Measurements from ENCODE around the gene LYST. TPM values are rescaled to one million over a fixed set of nuclear protein-coding genes. Genes with fewer than 3 reads are reported as not detected.

Gene LYST
- total and polyA plus RNA-seq, 2 of the 8 experiments (the other 6 are each of a cell fraction or from before 2014, with no cell fraction given) = 0.29 to 0.58 TPM

DNA sequence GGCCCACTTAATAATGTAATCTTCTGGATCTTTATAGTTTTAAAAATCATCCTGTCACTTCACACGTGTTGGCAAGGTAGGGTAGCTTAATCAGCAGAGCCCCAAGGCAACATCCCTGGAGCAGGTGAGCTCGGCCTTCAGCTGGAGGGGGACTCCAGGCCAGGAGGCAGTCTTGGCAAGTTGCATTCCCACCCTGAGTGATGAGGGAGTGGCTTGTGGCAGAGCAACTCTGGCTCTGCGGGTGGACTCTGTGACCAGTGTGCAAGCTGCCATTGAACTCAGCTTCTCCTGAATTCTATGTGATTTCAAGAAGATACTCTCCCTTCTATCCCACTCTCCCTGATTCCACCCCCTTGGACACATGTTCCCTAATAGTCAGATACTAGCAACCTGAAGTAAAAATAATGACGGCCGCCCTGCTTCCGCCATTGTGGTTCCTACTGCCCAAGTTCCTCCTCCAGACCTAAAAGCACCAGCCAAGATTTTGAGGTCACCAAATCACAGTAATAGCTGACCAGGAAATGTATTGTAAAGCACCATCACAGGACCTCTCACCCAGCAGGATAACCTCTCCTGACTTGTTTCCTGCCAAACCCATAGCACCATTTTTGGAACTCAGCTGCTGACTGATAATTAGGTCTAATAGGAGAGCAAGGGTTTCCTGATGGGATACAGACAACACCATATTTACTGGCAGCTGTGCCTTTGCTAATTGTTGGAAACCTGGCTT lies 11.5 kb upstream of the LYST start:
- Histone ChIP-seq H2BK12ac (ENCODE audit: low read depth, low read length) (no peak overlapping the region), H2AFZ (ENCODE audit: low read length) (no peak overlapping the region), H4K20me1 (replicated peaks in 1 of 2; ENCODE audit: control insufficient read depth in 1 of 2, insufficient read depth in 2 of 2, low read length in 2 of 2) (no peaks in the 10 kb centered on the region), H3K4ac (replicated peaks; ENCODE audit: insufficient read length, low read depth, low read length) (no peak overlapping the region), H3K27me3 (replicated peaks in 1 of 4; ENCODE audit: control insufficient read depth in 3 of 4, extremely low read depth in 1 of 4, insufficient read depth in 3 of 4, low read length in 3 of 4) (no peaks in the 10 kb centered on the region), H2BK5ac (ENCODE audit: low read depth, low read length) (no peak overlapping the region), H2BK20ac (ENCODE audit: low read length) (no peak overlapping the region), H3K23ac (ENCODE audit: insufficient read length) (no peak overlapping the region), H3K27ac (ENCODE audit: low read depth, low read length) (no peak overlapping the region), H3K79me1 (ENCODE audit: low read depth, low read length) (no peaks in the 10 kb centered on the region), H3K56ac (replicated peaks; ENCODE audit: insufficient read length, low read depth, low read length) (no peak overlapping the region), H3K4me1 (replicated peaks in 1 of 4; ENCODE audit: control insufficient read depth in 3 of 4, insufficient read depth in 4 of 4, low read length in 3 of 4) (no peaks in the 10 kb centered on the region), H3K4me2 (ENCODE audit: insufficient read depth in 1 of 2, low read depth in 2 of 2, low read length in 2 of 2) (no peak overlapping the region), H3K36me3 (ENCODE audit: control insufficient read depth in 2 of 4, insufficient read depth in 4 of 4, low read length in 3 of 4) (no peaks in the 10 kb centered on the region), H2BK15ac (ENCODE audit: low read length) (no peak overlapping the region), H3K9ac (replicated peaks in 1 of 4; ENCODE audit: extremely low read depth in 1 of 4, low read depth in 3 of 4, low read length in 3 of 4) (no peak overlapping the region), H4K5ac (ENCODE audit: insufficient read length, low read depth, low read length) (no peak overlapping the region), H4K8ac (ENCODE audit: extremely low read depth, insufficient read depth, low read length) (no peak overlapping the region), H2AK5ac (ENCODE audit: low read depth, low read length) (no peak overlapping the region), H3K79me2 (ENCODE audit: control insufficient read depth in 1 of 2, insufficient read depth in 2 of 2, low read length in 2 of 2) (no peaks in the 10 kb centered on the region), H3K18ac (ENCODE audit: extremely low read depth, low read length) (no peak overlapping the region), H2BK120ac (replicated peaks; ENCODE audit: low read depth, low read length) (no peak overlapping the region), H3K23me2 (ENCODE audit: low read depth, low read length) (no peaks in the 10 kb centered on the region), H4K91ac (replicated peaks; ENCODE audit: insufficient read length, low read length) (no peak overlapping the region), H3K14ac (ENCODE audit: insufficient read length) (no peak overlapping the region), H3K9me3 (ENCODE audit: insufficient read depth in 2 of 2, low read depth in 1 of 2, low read length in 1 of 2) (no peaks in the 10 kb centered on the region), H3K4me3 (ENCODE audit: extremely low read depth in 1 of 4, insufficient read depth in 2 of 4, low read depth in 3 of 4, low read length in 4 of 4) (no peak overlapping the region)
- ChIA-PET CTCF (ENCODE audit: partially characterized antibody) (interaction anchor here (0.5 to 1.9 kb wide), 3 partner anchors 9 to 146 kb away, joined by 3 to 4 read pairs (median 3); no protein-coding TSS in a partner anchor), POLR2A (ENCODE audit: partially characterized antibody) (no interaction called here)
- TF ChIP-seq SIN3A (conservative IDR thresholded peaks at IDR 0.05 in 1 of 2, IDR thresholded peaks at IDR 0.05 in 1 of 2; ENCODE audit: low read depth in 1 of 2, low read length in 2 of 2) = no peak
- TF ChIP-seq SRF (IDR thresholded peaks at IDR 0.05; ENCODE audit: low read depth, low read length) = no peak
- no peak for TF ChIP-seq ZNF274 (IDR thresholded peaks at IDR 0.05; ENCODE audit: borderline replicate concordance, extremely low read depth, low read length)
- no peak for DNase-seq (ENCODE audit: low read depth in 1 of 2, low spot score in 2 of 2)
- 69% methylated on average over 6 of the region's 6 CpGs; no CpG with 5 or more reads in 1 of the 2 experiments for WGBS, 2 experiments (ENCODE audit: extremely low coverage in 1 of 2, insufficient coverage in 1 of 2, insufficient read length in 1 of 2, insufficient replicate concordance in 2 of 2, low coverage in 1 of 2, low lambda C conversion rate in 2 of 2, missing lambda C conversion rate in 1 of 2)
- no peak for FAIRE-seq

All from H1 (cell line).